Muscle of leg (tissue), 9 donors: ENCODE results near the gene SLC2A9. TPM values are rescaled to one million over a fixed set of nuclear protein-coding genes. Genes with fewer than 3 reads are reported as not detected.

Experiments used
- polyA plus RNA-seq, 8 donors: library from polyadenylated mRNA; unstranded; fragments of 120-200 nt; gene quantifications; one replicate each; pipeline versions ENCODE4 v1.2.1 to v1.2.3, GENCODE V29; 2013; ENCODE audit warnings: inconsistent platforms in 1 of 8, low replicate concordance in 1 of 8; ENCODE audit not compliant: insufficient read length in 8 of 8, insufficient read depth in 1 of 8
- total RNA-seq: library from RNA; stranded (reverse); fragments of 120-200 nt; gene quantifications from one replicate; pipeline ENCODE4 v1.2.4, GENCODE V29; 2013

The SLC2A9 gene
- total and polyA plus RNA-seq, 9 donors: 2.4 to 5.0 (median 3.2) TPM

Other genes with a start within 250 kb of the SLC2A9 start
- 0.09 TPM for gene DRD5, start 239.9 kb downstream of the SLC2A9 start, total RNA-seq
- under 1 TPM; 0.17 to 0.49 (median 0.30) TPM for gene DRD5, start 239.9 kb downstream of the SLC2A9 start, polyA plus RNA-seq
- gene WDR1, start 95.3 kb upstream of the SLC2A9 start, total RNA-seq: 97.0 TPM
- gene WDR1, start 95.3 kb upstream of the SLC2A9 start, polyA plus RNA-seq: 100 to 1,000 TPM; 137 to 178 (median 153) TPM